Vagina (tissue), 2 donors: ENCODE results near the gene YARS1.

Source experiments
- POLR2A ChIP-seq, 2 donors: fragments of 450-650 bp; IDR thresholded peaks; one replicate each; pipeline ENCODE4 v1.6.1; 2017; ENCODE audit warnings: antibody characterized with exemption in 2 of 2, mild to moderate bottlenecking in 2 of 2, moderate library complexity in 2 of 2
- POLR2AphosphoS5 ChIP-seq, 2 donors: sonication (generic); formaldehyde crosslinking; IDR thresholded peaks; one replicate each; pipeline ENCODE4 v1.9.0; 2017; ENCODE audit warnings: antibody characterized with exemption in 2 of 2, mild to moderate bottlenecking in 2 of 2, low read depth in 1 of 2; ENCODE audit not compliant: insufficient read depth in 1 of 2
- TF ChIP-seq, protein P1 (sequence below), 3 experiments: fragments of 450-650 bp in 2 of 3; fragments of 200-600 bp in 1 of 3; sonication (generic) in 1 of 3; IDR thresholded peaks; one replicate each; pipeline ENCODE4 v1.5.1; 2017 to 2019; ENCODE audit warnings: antibody characterized with exemption in 3 of 3, mild to moderate bottlenecking in 2 of 3, moderate library complexity in 2 of 3

DNA sequence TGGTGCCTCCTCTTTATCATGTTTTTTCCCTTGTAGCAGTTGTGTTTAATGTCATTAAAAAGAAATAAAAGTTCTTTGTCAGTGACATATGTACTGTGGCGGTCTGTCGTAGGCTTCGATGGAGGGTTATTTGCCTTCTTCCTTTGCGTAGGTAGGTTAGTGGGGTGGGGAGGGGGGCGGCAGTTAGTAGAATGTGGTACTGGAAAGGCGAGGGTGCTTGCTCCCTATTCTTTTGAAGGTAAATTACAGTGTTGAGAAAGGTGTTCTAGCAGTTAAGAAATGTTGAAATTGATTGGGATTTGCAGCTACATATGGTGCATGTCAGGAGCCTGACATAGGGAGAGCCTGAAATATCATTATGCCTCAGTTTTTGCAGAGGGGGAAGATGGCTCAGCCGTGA, 41.6 kb upstream of the YARS1 start:
- TF ChIP-seq, protein P1, sequence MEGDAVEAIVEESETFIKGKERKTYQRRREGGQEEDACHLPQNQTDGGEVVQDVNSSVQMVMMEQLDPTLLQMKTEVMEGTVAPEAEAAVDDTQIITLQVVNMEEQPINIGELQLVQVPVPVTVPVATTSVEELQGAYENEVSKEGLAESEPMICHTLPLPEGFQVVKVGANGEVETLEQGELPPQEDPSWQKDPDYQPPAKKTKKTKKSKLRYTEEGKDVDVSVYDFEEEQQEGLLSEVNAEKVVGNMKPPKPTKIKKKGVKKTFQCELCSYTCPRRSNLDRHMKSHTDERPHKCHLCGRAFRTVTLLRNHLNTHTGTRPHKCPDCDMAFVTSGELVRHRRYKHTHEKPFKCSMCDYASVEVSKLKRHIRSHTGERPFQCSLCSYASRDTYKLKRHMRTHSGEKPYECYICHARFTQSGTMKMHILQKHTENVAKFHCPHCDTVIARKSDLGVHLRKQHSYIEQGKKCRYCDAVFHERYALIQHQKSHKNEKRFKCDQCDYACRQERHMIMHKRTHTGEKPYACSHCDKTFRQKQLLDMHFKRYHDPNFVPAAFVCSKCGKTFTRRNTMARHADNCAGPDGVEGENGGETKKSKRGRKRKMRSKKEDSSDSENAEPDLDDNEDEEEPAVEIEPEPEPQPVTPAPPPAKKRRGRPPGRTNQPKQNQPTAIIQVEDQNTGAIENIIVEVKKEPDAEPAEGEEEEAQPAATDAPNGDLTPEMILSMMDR (IDR thresholded peaks at IDR 0.05) = no peak
- TF ChIP-seq POLR2AphosphoS5 (IDR thresholded peaks at IDR 0.05; ENCODE audit: insufficient read depth in 1 of 2, low read depth in 1 of 2) (no peak), POLR2A (IDR thresholded peaks at IDR 0.05) (no peak)
